PC-9 (cell line): Measurements from ENCODE around the gene IFI27L2.

ENCODE experiments used
- EZH2 ChIP-seq: fragments of 200-600 bp; sonication (generic); IDR thresholded peaks from 2 replicates; pipeline ENCODE4 v1.8.0; 2017; ENCODE audit warnings: antibody characterized with exemption, low read depth
- TF ChIP-seq, protein P1 (sequence below): fragments of 200-600 bp; sonication (generic); conservative IDR thresholded peaks from 2 replicates; pipeline ENCODE4 v1.6.1; 2017; ENCODE audit warnings: mixed run types, antibody characterized with exemption, mild to moderate bottlenecking, moderate library complexity

DNA sequence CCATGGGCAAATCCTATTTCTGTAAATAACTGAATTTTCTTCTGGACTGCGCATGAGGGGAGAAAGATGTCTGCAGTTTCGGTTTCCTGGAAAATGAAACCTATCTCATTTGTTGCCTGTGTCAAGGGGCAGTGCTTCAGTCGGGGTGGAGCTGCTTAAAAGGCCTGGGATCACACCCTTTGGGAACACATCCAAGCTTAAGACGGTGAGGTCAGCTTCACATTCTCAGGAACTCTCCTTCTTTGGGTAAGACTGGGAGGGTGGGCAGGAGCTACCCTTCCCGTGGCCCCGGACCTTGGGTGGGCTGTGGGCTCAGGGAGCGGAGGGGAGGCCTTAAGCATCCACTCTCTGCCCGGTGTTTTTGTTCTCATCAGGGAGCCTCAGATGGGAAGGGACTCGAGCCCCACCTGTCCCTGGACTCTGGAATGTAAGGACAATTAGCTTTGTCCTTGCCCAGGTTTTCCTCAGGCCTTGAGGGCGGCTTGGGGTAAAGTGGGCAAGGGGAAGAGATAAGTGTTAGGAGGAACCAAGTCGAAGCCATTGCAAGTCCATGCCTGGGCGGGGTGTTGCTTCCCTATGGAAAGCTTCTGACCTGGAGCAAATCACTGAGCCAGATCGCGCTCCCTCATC lies 18.7 kb downstream of the IFI27L2 start, which contains the start of gene IFI27:
- TF ChIP-seq, protein P1, sequence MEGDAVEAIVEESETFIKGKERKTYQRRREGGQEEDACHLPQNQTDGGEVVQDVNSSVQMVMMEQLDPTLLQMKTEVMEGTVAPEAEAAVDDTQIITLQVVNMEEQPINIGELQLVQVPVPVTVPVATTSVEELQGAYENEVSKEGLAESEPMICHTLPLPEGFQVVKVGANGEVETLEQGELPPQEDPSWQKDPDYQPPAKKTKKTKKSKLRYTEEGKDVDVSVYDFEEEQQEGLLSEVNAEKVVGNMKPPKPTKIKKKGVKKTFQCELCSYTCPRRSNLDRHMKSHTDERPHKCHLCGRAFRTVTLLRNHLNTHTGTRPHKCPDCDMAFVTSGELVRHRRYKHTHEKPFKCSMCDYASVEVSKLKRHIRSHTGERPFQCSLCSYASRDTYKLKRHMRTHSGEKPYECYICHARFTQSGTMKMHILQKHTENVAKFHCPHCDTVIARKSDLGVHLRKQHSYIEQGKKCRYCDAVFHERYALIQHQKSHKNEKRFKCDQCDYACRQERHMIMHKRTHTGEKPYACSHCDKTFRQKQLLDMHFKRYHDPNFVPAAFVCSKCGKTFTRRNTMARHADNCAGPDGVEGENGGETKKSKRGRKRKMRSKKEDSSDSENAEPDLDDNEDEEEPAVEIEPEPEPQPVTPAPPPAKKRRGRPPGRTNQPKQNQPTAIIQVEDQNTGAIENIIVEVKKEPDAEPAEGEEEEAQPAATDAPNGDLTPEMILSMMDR = no peak
- no peak for TF ChIP-seq EZH2
